Heart right ventricle (tissue), 16 donors: ENCODE data around the gene LGR6. TPM values are rescaled to one million over a fixed set of nuclear protein-coding genes. Genes with fewer than 3 reads are reported as not detected.

Experiments used
- ATAC-seq, 8 donors: fragments of 200-7000 bp; cut with Tn5 transposase; one replicate each; pipeline ENCODE4 v1.9.1; 2020; ENCODE audit warnings: mild to moderate bottlenecking in 8 of 8, moderate library complexity in 8 of 8, moderate number of reproducible peaks in 1 of 8
- DNase-seq, 2 donors: peaks; one replicate each; pipeline ENCODE4 v3.0.0-alpha.2; 2020
- H3K27ac ChIP-seq, 10 donors: fragments of 200-600 bp; sonication (generic) in 2 of 10; one replicate each; pipeline versions ENCODE4 v1.5.0 to v1.8.0; 2020 to 2022; ENCODE audit warnings: mild to moderate bottlenecking in 3 of 10
- H3K27me3 ChIP-seq, 7 donors: fragments of 200-600 bp; one replicate each; pipeline ENCODE4 v1.8.0; 2021 to 2022; ENCODE audit warnings: mild to moderate bottlenecking in 2 of 7
- H3K36me3 ChIP-seq, 9 donors: fragments of 200-600 bp; sonication (generic) in 1 of 9; one replicate each; pipeline versions ENCODE4 v1.5.0 to v1.8.0; 2020 to 2022; ENCODE audit warnings: mild to moderate bottlenecking in 2 of 9
- H3K4me1 ChIP-seq, 9 donors: fragments of 200-600 bp; sonication (generic) in 1 of 9; one replicate each; pipeline versions ENCODE4 v1.5.0 to v1.8.0; 2020 to 2022; ENCODE audit warnings: mild to moderate bottlenecking in 4 of 9
- H3K4me3 ChIP-seq, 10 donors: fragments of 200-600 bp; sonication (generic) in 2 of 10; one replicate each; pipeline versions ENCODE4 v1.5.0 to v1.8.0; 2020 to 2022; ENCODE audit warnings: mild to moderate bottlenecking in 7 of 10, moderate library complexity in 2 of 10
- H3K9me3 ChIP-seq, 11 donors: fragments of 200-600 bp in 10 of 11; sonication (generic) in 2 of 11; one replicate each; pipeline versions ENCODE4 v1.5.0 to v1.8.0; 2013 to 2022; ENCODE audit warnings: mild to moderate bottlenecking in 2 of 11, control low read depth in 1 of 11, moderate library complexity in 1 of 11
- CTCF ChIP-seq, 9 donors: fragments of 200-600 bp; sonication (generic) in 2 of 9; IDR thresholded peaks; one replicate each; pipeline versions ENCODE4 v1.5.0 to v1.8.0; 2021 to 2022; ENCODE audit warnings: antibody characterized with exemption in 9 of 9, mild to moderate bottlenecking in 5 of 9, moderate library complexity in 1 of 9
- WGBS, 2 donors: extraction: QIAGEN DNeasy Blood & Tissue Kit; methylation state at CpG; one replicate each; pipeline ENCODE4 v1.1.7; 2013; ENCODE audit warnings: inconsistent platforms in 1 of 2; 5-methylcytosine and 5-hydroxymethylcytosine counted together
- intact Hi-C, 10 donors: fragments of 100-400 bp; cut with DNase I; formaldehyde crosslinking; loops; one replicate each; pipeline versions ENCODE4 v1.11.1 to v1.14.2; 2022
- polyA plus RNA-seq, 2 donors: library from polyadenylated mRNA; stranded (reverse); fragments of 200-250 nt; gene quantifications; one replicate each; pipeline ENCODE4 v1.2.3, GENCODE V29; 2013
- total RNA-seq, 10 donors: library from RNA; stranded (reverse); fragmentation: NEBNext Ultra II Directional in 3 of 10; extraction: Animal tissue kit (Norgen Biotek cat#: 25700) in 3 of 10; gene quantifications; one replicate each; pipeline versions ENCODE4 v1.2.1 to v1.2.4, GENCODE V29; 2021 to 2023
- donor health status: Arrhythmogenic right ventricular cardiomyopathy.
- donor health status: ischemic (EF 13 %, LVEDD 7.1; RV severe dilation, severe dysfunction).
- donor health status: healthy with polysubstance abuse.
- donor health status: DM: no; HTN: yes; CAD: no.
- donor health status: DM: no; HTN: no; CAD: no.
- donor health status: ischemic (EF 25% LVEDD 6.9; RV normal size, moderate dysfunction).
- donor health status: ischemic (EF 25% LVEDD 5.7; RV mildly dilated, moderate dysfunction).
- donor health status: healthy.
- donor health status: DM: yes; HTN: yes; CAD: no.
- donor health status: Ischemic cardiomyopathy.
- donor health status: ischemic (EF 35%, LVEDD 5.7; RV mildly dilated, moderate dysfunction).
- donor health status: nonischemic (EF 11% LVEDD 7.7; RV severe dilation, severe dysfunction).
- donor health status: DM: yes; HTN: yes; CAD: no.
- donor health status: PGD.
- donor health status: ischemic (EF 29% LVEDD 5.4; RV normal size, mild dysfunction).
- donor health status: nonischemic (EF 23%, LVEDD 6.1; RV moderate dilation, normal function).

Gene LGR6
- total and polyA plus RNA-seq, 12 donors: 0.19 to 13.5 (median 2.2) TPM

GRCh38 chr1:202305168-202305567, 111.6 kb downstream of the LGR6 start:
- Histone ChIP-seq H3K27me3 (no peaks in the 10 kb centered on the region), H3K36me3 (no peaks in the 10 kb centered on the region), H3K9me3 (no peaks in the 10 kb centered on the region), H3K4me1 (peaks cover 0 to 16% (median 0%) of the 10 kb centered on the region in 9 donors), H3K27ac (no peak overlapping the region), H3K4me3 (no peak overlapping the region)
- intact Hi-C loops: no loop called here
- ATAC-seq (peak in 5 of 8 donors; percentile 25 to 47 (median 37)), DNase-seq (no peak)
- 40 to 81% methylated on average over 1 of the region's 1 CpG for WGBS, 2 donors
- TF ChIP-seq CTCF (IDR thresholded peaks at IDR 0.05): no peak

DNA sequence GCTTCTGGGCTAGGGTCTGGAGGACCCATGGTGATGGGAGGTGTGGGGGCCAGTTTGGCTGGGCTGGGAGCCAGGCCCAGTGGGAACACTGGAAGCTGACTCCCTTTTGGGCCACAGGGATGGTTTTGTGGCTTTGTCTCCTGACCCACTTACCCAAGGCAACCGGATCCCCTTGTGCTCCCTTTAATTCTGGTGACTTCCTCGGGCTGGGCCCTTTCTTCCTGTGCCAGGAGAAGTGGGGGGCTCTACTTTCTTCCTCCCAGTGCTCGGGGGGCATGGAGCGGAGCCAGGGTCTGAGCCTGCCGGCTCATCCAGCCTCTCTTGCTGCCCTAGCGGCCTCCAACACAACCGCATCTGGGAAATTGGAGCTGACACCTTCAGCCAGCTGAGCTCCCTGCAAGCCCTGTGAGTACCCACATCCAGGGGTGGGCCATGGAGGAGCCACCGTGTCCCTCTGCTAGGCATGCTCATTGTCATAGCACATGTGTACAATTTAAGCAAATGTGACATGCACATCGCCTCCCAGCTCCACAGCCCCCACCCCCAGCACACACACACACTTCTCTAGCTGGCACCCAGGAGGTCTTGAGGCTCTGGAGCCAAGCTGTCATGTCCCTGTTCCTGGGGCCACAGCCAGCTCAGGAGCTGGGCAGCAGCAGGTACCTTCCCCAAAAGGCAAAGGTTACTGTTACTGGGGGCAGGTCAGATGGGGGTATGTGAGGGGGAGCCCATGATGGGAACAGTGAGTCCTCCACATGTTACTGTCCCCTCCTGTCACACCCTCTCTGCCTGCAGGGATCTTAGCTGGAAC, 113.1 kb downstream of the LGR6 start:
- H3K27ac ChIP-seq: no peak overlapping the region
- TF ChIP-seq CTCF (IDR thresholded peaks at IDR 0.05): no peak
- ATAC-seq (no peak), DNase-seq (no peak)
- intact Hi-C loops: no loop called here
- peaks cover 0 to 19% (median 0%) of the 10 kb centered on the region in 9 donors for H3K4me1 ChIP-seq
- H3K4me3 ChIP-seq: no peak overlapping the region
- 74 to 76% methylated on average over 9 of the region's 9 CpGs for WGBS, 2 donors
- no peaks in the 10 kb centered on the region for H3K9me3 ChIP-seq
- no peaks in the 10 kb centered on the region for H3K36me3 ChIP-seq
- H3K27me3 ChIP-seq: peaks cover 0 to 1% (median 0%) of the 10 kb centered on the region in 7 donors

DNA sequence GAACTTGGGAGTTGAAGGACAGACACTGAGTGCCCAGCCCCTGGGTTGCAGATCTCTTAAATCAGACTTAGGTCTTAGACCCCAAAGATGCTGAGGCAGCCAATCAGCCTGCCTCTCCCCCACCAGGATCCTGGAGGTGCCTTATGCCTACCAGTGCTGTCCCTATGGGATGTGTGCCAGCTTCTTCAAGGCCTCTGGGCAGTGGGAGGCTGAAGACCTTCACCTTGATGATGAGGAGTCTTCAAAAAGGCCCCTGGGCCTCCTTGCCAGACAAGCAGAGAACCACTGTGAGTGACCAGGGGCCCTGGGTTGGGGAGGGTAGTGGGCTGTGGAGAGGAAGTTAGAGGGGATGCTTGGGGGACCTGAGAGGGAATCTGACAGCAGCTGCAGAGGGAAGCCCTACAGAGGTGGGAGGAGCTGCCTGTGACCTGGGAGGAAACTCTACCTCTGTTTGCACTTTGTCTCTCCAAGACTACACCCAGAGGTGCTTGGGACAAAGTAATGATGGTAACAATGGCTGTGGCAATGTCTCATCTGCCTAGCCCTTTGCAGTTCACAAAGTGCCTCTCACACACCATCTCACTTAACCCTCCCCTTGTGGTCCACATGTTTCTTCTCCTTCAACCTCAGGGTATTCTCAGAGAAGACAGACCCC, 116.6 kb downstream of the LGR6 start:
- TF ChIP-seq CTCF (IDR thresholded peaks at IDR 0.05): no peak
- H3K4me3 ChIP-seq: no peak overlapping the region
- H3K4me1 ChIP-seq: peaks cover 0 to 15% (median 5%) of the 10 kb centered on the region in 9 donors
- ATAC-seq (no peak), DNase-seq (no peak)
- H3K27ac ChIP-seq: no peak overlapping the region
- peaks cover 0 to 13% (median 0%) of the 10 kb centered on the region in 7 donors for H3K27me3 ChIP-seq
- no peaks in the 10 kb centered on the region for H3K9me3 ChIP-seq
- no peaks in the 10 kb centered on the region for H3K36me3 ChIP-seq
- intact Hi-C loops: loop anchor here in 1 of 10 donors (5.0 to 10.0 kb wide), 2 partner anchors 33 to 405 kb away; partner anchors contain the start of gene SYT2

DNA sequence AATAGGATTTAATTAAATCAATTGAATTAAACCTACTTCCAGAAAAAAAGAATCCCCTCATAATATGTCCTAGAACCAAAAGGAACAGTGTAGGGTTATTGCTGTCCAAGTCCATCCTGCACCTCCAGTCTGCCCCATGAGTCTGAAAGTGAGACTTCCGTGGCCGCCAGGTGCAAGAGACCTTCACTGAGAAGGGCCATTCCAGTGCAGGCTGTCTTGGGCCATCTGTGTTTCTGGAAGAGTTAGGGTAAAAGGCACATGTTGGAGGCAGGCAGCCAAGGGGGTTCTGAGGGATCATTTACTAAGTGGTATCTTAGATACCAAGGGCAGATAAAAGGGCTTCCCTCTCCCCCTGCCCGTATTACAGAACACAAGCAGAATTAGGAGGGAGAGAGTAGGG, 117.1 kb downstream of the LGR6 start:
- H3K4me1 ChIP-seq: peaks cover 0 to 12% (median 5%) of the 10 kb centered on the region in 9 donors
- H3K9me3 ChIP-seq: no peaks in the 10 kb centered on the region
- 91 to 95% methylated on average over 3 of the region's 3 CpGs for WGBS, 2 donors
- no peak for TF ChIP-seq CTCF (IDR thresholded peaks at IDR 0.05)
- ATAC-seq (no peak), DNase-seq (no peak)
- H3K27ac ChIP-seq: no peak overlapping the region
- no peak overlapping the region for H3K4me3 ChIP-seq
- H3K36me3 ChIP-seq: no peaks in the 10 kb centered on the region
- intact Hi-C loops: loop anchor here in 1 of 10 donors (5.0 to 10.0 kb wide), 2 partner anchors 33 to 404 kb away; partner anchors contain the start of gene SYT2
- peaks cover 0 to 13% (median 0%) of the 10 kb centered on the region in 7 donors for H3K27me3 ChIP-seq
